Keratinocyte (primary cell): ENCODE results near the gene GSDMA. TPM values are rescaled to one million over a fixed set of nuclear protein-coding genes. Genes with fewer than 3 reads are reported as not detected.

Experiments used
- DNase-seq: peaks from one replicate; pipeline ENCODE4 v3.0.0-alpha.2; 2011; ENCODE audit warnings: low read depth, missing footprints, low spot score
- FAIRE-seq: peaks from 2 replicates; lab custom pipeline; 2011; peaks lifted over from hg19 to GRCh38; lab: Jason Lieb, UNC
- H2AFZ ChIP-seq: 2 replicates; pipeline ENCODE4 v1.6.0; 2012; ENCODE audit warnings: low read length, control low read depth, inconsistent platforms; ENCODE audit not compliant: control insufficient read depth
- H3K27ac ChIP-seq: 2 replicates; pipeline ENCODE4 v1.5.1; 2011; ENCODE audit warnings: low read length; ENCODE audit not compliant: control insufficient read depth, insufficient read depth
- H3K27me3 ChIP-seq: 3 replicates; pipeline ENCODE4 v1.6.0; 2011; ENCODE audit warnings: low read length; ENCODE audit not compliant: control insufficient read depth, insufficient read depth; ENCODE audit errors: extremely low read depth
- H3K36me3 ChIP-seq, 2 experiments: 2 replicates in 1 of 2; 3 replicates in 1 of 2; pipeline ENCODE4 v1.5.1; 2011; ENCODE audit warnings: low read length in 2 of 2, mild to moderate bottlenecking in 1 of 2; ENCODE audit not compliant: control insufficient read depth in 2 of 2, insufficient read depth in 2 of 2; ENCODE audit errors: extremely low read depth in 1 of 2
- H3K4me1 ChIP-seq: 3 replicates; pipeline ENCODE4 v1.5.1; 2011; ENCODE audit warnings: low read length; ENCODE audit not compliant: control insufficient read depth, insufficient read depth; ENCODE audit errors: extremely low read depth
- H3K4me2 ChIP-seq: 3 replicates; pipeline ENCODE4 v1.6.0; 2011; ENCODE audit warnings: low read depth, low read length; ENCODE audit not compliant: control insufficient read depth, insufficient read depth; ENCODE audit errors: extremely low read depth
- H3K4me3 ChIP-seq, 3 experiments: fragments of 200-600 bp in 1 of 3; sonication (generic) in 1 of 3; 2 replicates in 2 of 3; 3 replicates in 1 of 3; pipeline ENCODE4 v1.5.1; 2011 to 2016; ENCODE audit warnings: low read length in 3 of 3, mild to moderate bottlenecking in 3 of 3, control low read depth in 2 of 3, inconsistent platforms in 1 of 3, low read depth in 1 of 3, mixed read lengths in 1 of 3, mixed run types in 1 of 3, moderate library complexity in 1 of 3; ENCODE audit not compliant: control insufficient read depth in 2 of 3, insufficient read depth in 2 of 3; ENCODE audit errors: extremely low read depth in 1 of 3
- H3K79me2 ChIP-seq: 2 replicates; pipeline ENCODE4 v1.6.0; 2012; ENCODE audit warnings: low read length; ENCODE audit not compliant: control insufficient read depth, insufficient read depth
- H3K9ac ChIP-seq: 3 replicates; pipeline ENCODE4 v1.6.0; 2011; ENCODE audit warnings: low read length; ENCODE audit not compliant: control insufficient read depth, insufficient read depth; ENCODE audit errors: extremely low read depth
- H3K9me1 ChIP-seq: 3 replicates; pipeline ENCODE4 v1.6.0; 2011; ENCODE audit warnings: low read length; ENCODE audit not compliant: control insufficient read depth, insufficient read depth; ENCODE audit errors: extremely low read depth
- H3K9me3 ChIP-seq: 2 replicates; pipeline ENCODE4 v1.5.1; 2012; ENCODE audit warnings: low read depth, low read length; ENCODE audit not compliant: control insufficient read depth
- H4K20me1 ChIP-seq: 3 replicates; pipeline ENCODE4 v1.6.0; 2011; ENCODE audit warnings: low read length; ENCODE audit not compliant: control insufficient read depth, insufficient read depth; ENCODE audit errors: extremely low read depth
- EZH2 ChIP-seq: IDR thresholded peaks from one replicate; pipeline ENCODE4 v1.6.1; 2012; ENCODE audit warnings: inconsistent platforms, mild to moderate bottlenecking, low read length, moderate library complexity
- dilution Hi-C: fragments of 300-500 bp; cut with MboI; formaldehyde crosslinking; loops from one replicate; pipeline ENCODE4 v1.7.0; 2020; ENCODE audit warnings: low sequenced_read_pairs; ENCODE audit not compliant: extremely low pct_ligation_motif_present
- polyA plus RNA-seq, 5 experiments: library from polyadenylated mRNA; depleted of rRNA in 3 of 5; stranded (reverse) in 3 of 5; stranded (forward) in 1 of 5; unstranded in 1 of 5; fragments of >200 nt; gene quantifications; 1 replicate in 1 of 5; 2 replicates in 3 of 5; 3 replicates in 1 of 5; pipeline versions ENCODE4 v1.2.1 to v1.2.3, GENCODE V29; 2011 to 2012; ENCODE audit warnings: missing spikeins in 2 of 5, low read depth in 1 of 5, low replicate concordance in 1 of 5
- TF ChIP-seq, protein P1 (sequence below), 3 experiments: IDR thresholded peaks in 1 of 3; conservative IDR thresholded peaks in 1 of 3; optimal IDR thresholded peaks in 1 of 3; 2 replicates in 2 of 3; 3 replicates in 1 of 3; pipeline versions ENCODE3 to v1.5.1; 2011; ENCODE audit warnings: low read length in 3 of 3, mild to moderate bottlenecking in 3 of 3, moderate library complexity in 2 of 3, control low read depth in 1 of 3, inconsistent platforms in 1 of 3; ENCODE audit not compliant: insufficient read depth in 2 of 3; ENCODE audit errors: extremely low read depth in 1 of 3

Gene GSDMA
- polyA plus RNA-seq, 1 donor (not counting 4 experiments of a cell fraction or from before 2014, with no cell fraction given), result 5.0 TPM

DNA sequence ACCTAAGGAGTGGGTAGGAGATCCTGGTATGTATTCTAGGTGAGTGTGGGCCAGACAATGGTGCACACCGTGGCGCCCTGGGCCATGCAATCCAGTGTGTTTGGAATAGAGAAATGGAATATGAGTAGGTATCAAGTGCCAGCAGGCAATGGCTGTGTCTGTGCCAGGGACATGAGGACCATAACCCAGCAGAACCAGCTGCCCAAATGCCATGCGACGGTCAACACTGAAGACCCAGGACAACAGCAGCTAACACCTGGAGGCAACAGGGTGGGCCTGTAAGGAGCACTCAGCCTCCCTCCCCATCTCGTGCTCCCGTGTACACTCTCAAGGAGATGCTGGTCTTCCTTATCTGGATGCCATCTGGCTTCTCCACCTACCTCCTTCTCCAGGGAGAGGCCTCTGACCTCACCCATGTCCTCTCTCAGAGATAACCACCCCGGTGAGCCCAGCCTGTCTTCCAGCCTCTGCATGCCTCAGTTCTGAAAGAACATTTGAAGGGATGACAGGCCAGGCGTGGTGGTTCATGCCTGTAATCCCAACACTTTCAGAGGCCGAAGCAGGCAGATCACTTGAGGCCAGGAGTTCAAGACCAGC lies 43.6 kb upstream of the GSDMA start:
- H2AFZ ChIP-seq, result no peak overlapping the region
- no peak overlapping the region for H3K9ac ChIP-seq
- H3K4me3 ChIP-seq, result no peak overlapping the region
- dilution Hi-C loops, result no loop called here
- peaks cover 26 to 33% of the 10 kb centered on the region in 2 experiments for H3K36me3 ChIP-seq
- H3K4me1 ChIP-seq, result peaks cover 1% of the 10 kb centered on the region
- no peaks in the 10 kb centered on the region for H3K9me3 ChIP-seq
- FAIRE-seq, result no peak
- no peaks in the 10 kb centered on the region for H4K20me1 ChIP-seq
- no peak overlapping the region for H3K4me2 ChIP-seq
- no peaks in the 10 kb centered on the region for H3K27me3 ChIP-seq
- no peak for DNase-seq
- no peak overlapping the region for H3K27ac ChIP-seq
- TF ChIP-seq, protein P1, sequence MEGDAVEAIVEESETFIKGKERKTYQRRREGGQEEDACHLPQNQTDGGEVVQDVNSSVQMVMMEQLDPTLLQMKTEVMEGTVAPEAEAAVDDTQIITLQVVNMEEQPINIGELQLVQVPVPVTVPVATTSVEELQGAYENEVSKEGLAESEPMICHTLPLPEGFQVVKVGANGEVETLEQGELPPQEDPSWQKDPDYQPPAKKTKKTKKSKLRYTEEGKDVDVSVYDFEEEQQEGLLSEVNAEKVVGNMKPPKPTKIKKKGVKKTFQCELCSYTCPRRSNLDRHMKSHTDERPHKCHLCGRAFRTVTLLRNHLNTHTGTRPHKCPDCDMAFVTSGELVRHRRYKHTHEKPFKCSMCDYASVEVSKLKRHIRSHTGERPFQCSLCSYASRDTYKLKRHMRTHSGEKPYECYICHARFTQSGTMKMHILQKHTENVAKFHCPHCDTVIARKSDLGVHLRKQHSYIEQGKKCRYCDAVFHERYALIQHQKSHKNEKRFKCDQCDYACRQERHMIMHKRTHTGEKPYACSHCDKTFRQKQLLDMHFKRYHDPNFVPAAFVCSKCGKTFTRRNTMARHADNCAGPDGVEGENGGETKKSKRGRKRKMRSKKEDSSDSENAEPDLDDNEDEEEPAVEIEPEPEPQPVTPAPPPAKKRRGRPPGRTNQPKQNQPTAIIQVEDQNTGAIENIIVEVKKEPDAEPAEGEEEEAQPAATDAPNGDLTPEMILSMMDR (optimal IDR thresholded peaks at IDR 0.05 in 1 of 3, IDR thresholded peaks at IDR 0.05 in 1 of 3, conservative IDR thresholded peaks at IDR 0.05 in 1 of 3; ENCODE audit: extremely low read depth in 1 of 3, insufficient read depth in 2 of 3, low read length in 3 of 3), result no peak
- TF ChIP-seq EZH2, result no peak
- no peaks in the 10 kb centered on the region for H3K9me1 ChIP-seq
- peaks cover under 1% of the 10 kb centered on the region for H3K79me2 ChIP-seq

DNA sequence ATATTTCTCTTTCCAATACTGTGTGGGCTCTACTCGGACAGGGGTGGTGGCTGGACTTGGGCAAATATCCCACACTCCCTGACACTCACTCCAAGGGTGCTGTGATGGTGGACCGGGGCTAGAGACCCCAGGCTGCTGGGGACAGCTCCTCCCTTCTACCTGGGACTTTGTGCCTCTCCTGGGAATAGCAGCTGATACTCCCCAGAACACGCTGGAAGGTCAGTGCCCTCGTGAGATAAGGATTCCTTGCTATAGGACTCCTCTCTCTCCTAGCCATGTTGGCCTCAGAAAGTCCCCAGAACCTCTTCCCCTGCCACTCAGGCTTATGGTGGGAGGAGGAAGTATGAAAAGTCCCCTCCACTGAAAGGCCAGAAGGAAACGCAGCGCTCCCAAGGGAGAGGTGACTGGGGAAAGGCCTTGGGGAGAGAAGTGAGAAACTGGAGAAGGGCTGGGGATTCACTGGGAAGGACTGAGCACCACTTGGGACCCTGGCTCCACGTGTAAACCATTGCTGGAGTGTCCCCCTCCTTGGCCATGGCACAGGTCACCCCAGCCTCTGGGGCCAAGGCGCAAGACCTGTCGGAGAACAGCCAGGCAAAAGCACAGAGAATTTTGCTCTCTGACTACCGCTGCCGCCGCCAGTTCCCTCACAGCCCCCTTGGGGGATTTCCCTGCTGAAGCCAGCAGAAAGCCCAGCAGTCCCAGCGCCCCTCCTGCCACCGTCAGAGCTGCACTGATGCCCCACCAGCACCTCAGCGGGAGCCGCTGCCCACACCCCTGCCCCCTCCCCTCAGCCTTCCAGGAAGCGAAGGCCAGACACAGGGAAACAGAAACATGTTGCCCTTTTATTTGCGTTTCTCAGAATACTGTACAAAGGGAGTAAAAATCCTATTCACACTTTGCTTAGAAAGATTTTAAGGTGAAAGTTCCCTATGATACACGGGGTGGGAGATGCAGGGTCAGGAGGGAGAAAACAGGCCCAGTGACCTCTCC lies 42.3 kb upstream of the GSDMA start:
- Histone ChIP-seq H3K9ac (no peak overlapping the region), H3K9me1 (peaks cover 2% of the 10 kb centered on the region), H3K36me3 (peaks cover 26 to 33% of the 10 kb centered on the region in 2 experiments), H2AFZ (no peak overlapping the region), H3K4me2 (no peak overlapping the region), H3K4me3 (no peak overlapping the region), H4K20me1 (peaks cover 4% of the 10 kb centered on the region), H3K79me2 (peaks cover 12% of the 10 kb centered on the region), H3K27me3 (no peaks in the 10 kb centered on the region), H3K9me3 (no peaks in the 10 kb centered on the region), H3K27ac (no peak overlapping the region), H3K4me1 (peaks cover 3% of the 10 kb centered on the region)
- FAIRE-seq (no peak), DNase-seq (no peak)
- dilution Hi-C loops, result no loop called here
- TF ChIP-seq EZH2, result no peak
- TF ChIP-seq, protein P1 (optimal IDR thresholded peaks at IDR 0.05 in 1 of 3, IDR thresholded peaks at IDR 0.05 in 1 of 3, conservative IDR thresholded peaks at IDR 0.05 in 1 of 3; ENCODE audit: extremely low read depth in 1 of 3, insufficient read depth in 2 of 3, low read length in 3 of 3), result no peak
